H1 (cell line): ENCODE data around the gene EGFR. TPM values are rescaled to one million over a fixed set of nuclear protein-coding genes. Genes with fewer than 3 reads are reported as not detected.

Experiments used
- CBX5 ChIP-seq: fragments of 300-800, 300-1000 bp; sonication (generic); IDR thresholded peaks from 2 replicates; pipeline ENCODE4 v1.7.1; 2016; ENCODE audit warnings: antibody characterized with exemption, low read length, low read depth
- EP300 ChIP-seq, 2 experiments: IDR thresholded peaks; 1 replicate in 1 of 2; 2 replicates in 1 of 2; pipeline ENCODE4 v1.6.1; 2011 to 2012; ENCODE audit warnings: low read depth in 2 of 2, low read length in 2 of 2, mild to moderate bottlenecking in 2 of 2, borderline replicate concordance in 1 of 2, inconsistent platforms in 1 of 2, moderate library complexity in 1 of 2
- KDM4A ChIP-seq: IDR thresholded peaks from one replicate; pipeline ENCODE4 v1.7.1; 2012; ENCODE audit warnings: low read depth, mild to moderate bottlenecking, moderate library complexity, low read length, inconsistent platforms; ENCODE audit not compliant: severe bottlenecking
- RXRA ChIP-seq: IDR thresholded peaks from 2 replicates; pipeline ENCODE4 v1.6.1; 2011; ENCODE audit warnings: low read depth, mild to moderate bottlenecking, low read length, moderate library complexity; ENCODE audit not compliant: insufficient read depth
- SP1 ChIP-seq: IDR thresholded peaks from 2 replicates; pipeline ENCODE4 v1.6.1; 2011; ENCODE audit warnings: low read depth, low read length
- TAF1 ChIP-seq: IDR thresholded peaks from 2 replicates; pipeline ENCODE4 v1.6.1; 2011; ENCODE audit warnings: mild to moderate bottlenecking, low read depth, low read length
- TCF12 ChIP-seq: IDR thresholded peaks from 2 replicates; pipeline ENCODE4 v1.6.1; 2011; ENCODE audit warnings: low read depth, mild to moderate bottlenecking, low read length
- YY1 ChIP-seq: IDR thresholded peaks from 2 replicates; pipeline ENCODE4 v1.6.1; 2011; ENCODE audit warnings: low read depth, mild to moderate bottlenecking, low read length
- polyA plus RNA-seq, 7 experiments: library from polyadenylated mRNA; depleted of rRNA in 3 of 7; stranded (reverse) in 5 of 7; unstranded in 2 of 7; fragments of >200 nt in 5 of 7; fragments of 200-250 nt in 2 of 7; gene quantifications; 1 replicate in 5 of 7; 2 replicates in 1 of 7; 4 replicates in 1 of 7; pipeline versions ENCODE4 v1.2.1 to v1.2.3, GENCODE V29; 2011 to 2013; ENCODE audit warnings: missing spikeins in 2 of 7, mixed read lengths in 2 of 7
- total RNA-seq: library from RNA; stranded (reverse); fragmentation: NEBNext Ultra II Directional; extraction: Animal tissue kit (Norgen Biotek cat#: 25700); gene quantifications from 2 replicates; pipeline ENCODE4 v1.2.1, GENCODE V29; 2021
- TF ChIP-seq, protein P1 (sequence below): fragments of 300-600 bp; sonication (generic); IDR thresholded peaks from 2 replicates; pipeline ENCODE4 v1.7.1; 2012; ENCODE audit warnings: low read length, moderate library complexity, mild to moderate bottlenecking, inconsistent platforms; ENCODE audit not compliant: insufficient replicate concordance

EGFR gene
- total and polyA plus RNA-seq, 2 of the 8 experiments (the other 6 are each of a cell fraction or from before 2014, with no cell fraction given): 1.9 to 5.8 TPM

DNA sequence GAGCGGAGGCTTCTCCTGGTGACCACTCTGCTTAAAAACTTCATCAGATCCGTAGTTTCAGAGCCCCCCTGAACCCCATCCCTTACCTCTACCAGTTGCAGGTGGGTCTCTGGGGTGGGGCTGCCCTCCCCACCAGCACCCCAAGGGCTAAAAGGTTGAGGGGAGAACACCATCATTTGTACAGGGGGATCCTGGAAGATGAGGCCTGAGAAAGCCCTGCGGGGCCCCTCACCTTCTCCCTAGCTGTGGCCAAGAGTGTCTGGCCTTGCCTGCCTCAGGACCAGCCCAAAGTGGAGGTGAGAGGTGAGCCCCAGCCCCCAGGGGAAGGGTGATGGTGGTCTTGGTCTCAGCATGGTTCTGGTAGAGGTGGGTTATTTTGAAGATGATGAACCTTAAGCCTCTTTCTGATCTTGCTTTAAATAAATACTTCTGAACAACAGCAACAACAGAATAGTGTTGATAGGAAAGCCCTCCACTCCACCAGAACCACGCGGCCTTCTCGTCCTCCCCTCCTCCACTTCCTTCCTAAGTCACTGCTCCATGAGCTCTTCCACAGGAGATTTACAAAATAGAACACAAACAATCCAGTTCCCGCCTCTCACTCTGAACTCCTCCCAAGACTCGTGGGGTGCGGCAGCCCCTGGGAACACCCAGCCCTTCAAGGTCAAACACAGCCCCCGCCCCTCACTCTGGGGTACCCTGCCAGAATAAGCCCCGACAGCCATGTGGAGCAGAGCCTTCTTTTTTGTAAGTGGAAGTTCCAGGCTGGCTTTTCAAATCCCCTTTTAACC lies 169.1 kb downstream of the EGFR start (continued):
- TF ChIP-seq, protein P1, sequence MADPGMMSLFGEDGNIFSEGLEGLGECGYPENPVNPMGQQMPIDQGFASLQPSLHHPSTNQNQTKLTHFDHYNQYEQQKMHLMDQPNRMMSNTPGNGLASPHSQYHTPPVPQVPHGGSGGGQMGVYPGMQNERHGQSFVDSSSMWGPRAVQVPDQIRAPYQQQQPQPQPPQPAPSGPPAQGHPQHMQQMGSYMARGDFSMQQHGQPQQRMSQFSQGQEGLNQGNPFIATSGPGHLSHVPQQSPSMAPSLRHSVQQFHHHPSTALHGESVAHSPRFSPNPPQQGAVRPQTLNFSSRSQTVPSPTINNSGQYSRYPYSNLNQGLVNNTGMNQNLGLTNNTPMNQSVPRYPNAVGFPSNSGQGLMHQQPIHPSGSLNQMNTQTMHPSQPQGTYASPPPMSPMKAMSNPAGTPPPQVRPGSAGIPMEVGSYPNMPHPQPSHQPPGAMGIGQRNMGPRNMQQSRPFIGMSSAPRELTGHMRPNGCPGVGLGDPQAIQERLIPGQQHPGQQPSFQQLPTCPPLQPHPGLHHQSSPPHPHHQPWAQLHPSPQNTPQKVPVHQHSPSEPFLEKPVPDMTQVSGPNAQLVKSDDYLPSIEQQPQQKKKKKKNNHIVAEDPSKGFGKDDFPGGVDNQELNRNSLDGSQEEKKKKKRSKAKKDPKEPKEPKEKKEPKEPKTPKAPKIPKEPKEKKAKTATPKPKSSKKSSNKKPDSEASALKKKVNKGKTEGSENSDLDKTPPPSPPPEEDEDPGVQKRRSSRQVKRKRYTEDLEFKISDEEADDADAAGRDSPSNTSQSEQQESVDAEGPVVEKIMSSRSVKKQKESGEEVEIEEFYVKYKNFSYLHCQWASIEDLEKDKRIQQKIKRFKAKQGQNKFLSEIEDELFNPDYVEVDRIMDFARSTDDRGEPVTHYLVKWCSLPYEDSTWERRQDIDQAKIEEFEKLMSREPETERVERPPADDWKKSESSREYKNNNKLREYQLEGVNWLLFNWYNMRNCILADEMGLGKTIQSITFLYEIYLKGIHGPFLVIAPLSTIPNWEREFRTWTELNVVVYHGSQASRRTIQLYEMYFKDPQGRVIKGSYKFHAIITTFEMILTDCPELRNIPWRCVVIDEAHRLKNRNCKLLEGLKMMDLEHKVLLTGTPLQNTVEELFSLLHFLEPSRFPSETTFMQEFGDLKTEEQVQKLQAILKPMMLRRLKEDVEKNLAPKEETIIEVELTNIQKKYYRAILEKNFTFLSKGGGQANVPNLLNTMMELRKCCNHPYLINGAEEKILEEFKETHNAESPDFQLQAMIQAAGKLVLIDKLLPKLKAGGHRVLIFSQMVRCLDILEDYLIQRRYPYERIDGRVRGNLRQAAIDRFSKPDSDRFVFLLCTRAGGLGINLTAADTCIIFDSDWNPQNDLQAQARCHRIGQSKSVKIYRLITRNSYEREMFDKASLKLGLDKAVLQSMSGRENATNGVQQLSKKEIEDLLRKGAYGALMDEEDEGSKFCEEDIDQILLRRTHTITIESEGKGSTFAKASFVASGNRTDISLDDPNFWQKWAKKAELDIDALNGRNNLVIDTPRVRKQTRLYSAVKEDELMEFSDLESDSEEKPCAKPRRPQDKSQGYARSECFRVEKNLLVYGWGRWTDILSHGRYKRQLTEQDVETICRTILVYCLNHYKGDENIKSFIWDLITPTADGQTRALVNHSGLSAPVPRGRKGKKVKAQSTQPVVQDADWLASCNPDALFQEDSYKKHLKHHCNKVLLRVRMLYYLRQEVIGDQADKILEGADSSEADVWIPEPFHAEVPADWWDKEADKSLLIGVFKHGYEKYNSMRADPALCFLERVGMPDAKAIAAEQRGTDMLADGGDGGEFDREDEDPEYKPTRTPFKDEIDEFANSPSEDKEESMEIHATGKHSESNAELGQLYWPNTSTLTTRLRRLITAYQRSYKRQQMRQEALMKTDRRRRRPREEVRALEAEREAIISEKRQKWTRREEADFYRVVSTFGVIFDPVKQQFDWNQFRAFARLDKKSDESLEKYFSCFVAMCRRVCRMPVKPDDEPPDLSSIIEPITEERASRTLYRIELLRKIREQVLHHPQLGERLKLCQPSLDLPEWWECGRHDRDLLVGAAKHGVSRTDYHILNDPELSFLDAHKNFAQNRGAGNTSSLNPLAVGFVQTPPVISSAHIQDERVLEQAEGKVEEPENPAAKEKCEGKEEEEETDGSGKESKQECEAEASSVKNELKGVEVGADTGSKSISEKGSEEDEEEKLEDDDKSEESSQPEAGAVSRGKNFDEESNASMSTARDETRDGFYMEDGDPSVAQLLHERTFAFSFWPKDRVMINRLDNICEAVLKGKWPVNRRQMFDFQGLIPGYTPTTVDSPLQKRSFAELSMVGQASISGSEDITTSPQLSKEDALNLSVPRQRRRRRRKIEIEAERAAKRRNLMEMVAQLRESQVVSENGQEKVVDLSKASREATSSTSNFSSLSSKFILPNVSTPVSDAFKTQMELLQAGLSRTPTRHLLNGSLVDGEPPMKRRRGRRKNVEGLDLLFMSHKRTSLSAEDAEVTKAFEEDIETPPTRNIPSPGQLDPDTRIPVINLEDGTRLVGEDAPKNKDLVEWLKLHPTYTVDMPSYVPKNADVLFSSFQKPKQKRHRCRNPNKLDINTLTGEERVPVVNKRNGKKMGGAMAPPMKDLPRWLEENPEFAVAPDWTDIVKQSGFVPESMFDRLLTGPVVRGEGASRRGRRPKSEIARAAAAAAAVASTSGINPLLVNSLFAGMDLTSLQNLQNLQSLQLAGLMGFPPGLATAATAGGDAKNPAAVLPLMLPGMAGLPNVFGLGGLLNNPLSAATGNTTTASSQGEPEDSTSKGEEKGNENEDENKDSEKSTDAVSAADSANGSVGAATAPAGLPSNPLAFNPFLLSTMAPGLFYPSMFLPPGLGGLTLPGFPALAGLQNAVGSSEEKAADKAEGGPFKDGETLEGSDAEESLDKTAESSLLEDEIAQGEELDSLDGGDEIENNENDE: no peak
- TF ChIP-seq SP1: no peak
- TF ChIP-seq TAF1: no peak
- TF ChIP-seq YY1: no peak
- no peak for TF ChIP-seq RXRA
- no peak for TF ChIP-seq CBX5
- TF ChIP-seq TCF12: no peak
- TF ChIP-seq KDM4A: no peak
- TF ChIP-seq EP300 (IDR thresholded peaks at IDR 0.05; ENCODE audit: borderline replicate concordance in 1 of 2, low read depth in 2 of 2, low read length in 2 of 2): no peak
